GM23338 (cell line): Measurements from ENCODE around the gene EPHB1. TPM values are rescaled to one million over a fixed set of nuclear protein-coding genes. Genes with fewer than 3 reads are reported as not detected.

ENCODE experiments used
- ATAC-seq: fragments of 200-7000 bp; cut with Tn5 transposase; 3 replicates; pipeline ENCODE4 v1.9.1; 2020
- DNase-seq: peaks from one replicate; pipeline ENCODE4 v3.0.0-alpha.2; 2015; ENCODE audit warnings: low spot score
- H2AFZ ChIP-seq: fragments of 200-600 bp; sonication (generic); 2 replicates; pipeline ENCODE4 v1.8.0; 2016; ENCODE audit warnings: antibody characterized with exemption, mild to moderate bottlenecking, moderate library complexity
- H3F3A ChIP-seq: fragments of 200-600 bp; sonication (generic); replicated peaks from 2 replicates; pipeline ENCODE4 v1.8.0; 2017; ENCODE audit warnings: antibody characterized with exemption, mixed run types, low read depth
- H3K27ac ChIP-seq: fragments of 200-600 bp; sonication (generic); 2 replicates; pipeline ENCODE4 v1.6.1; 2016; ENCODE audit warnings: low read depth
- H3K27me3 ChIP-seq: fragments of 200-600 bp; sonication (generic); 2 replicates; pipeline ENCODE4 v1.8.0; 2016; ENCODE audit warnings: mild to moderate bottlenecking, mixed run types, moderate library complexity; ENCODE audit not compliant: insufficient read depth
- H3K36me3 ChIP-seq: fragments of 200-600 bp; sonication (generic); 2 replicates; pipeline ENCODE4 v1.8.0; 2016; ENCODE audit warnings: mild to moderate bottlenecking; ENCODE audit not compliant: insufficient read depth
- H3K4me1 ChIP-seq: fragments of 200-600 bp; sonication (generic); 2 replicates; pipeline ENCODE4 v1.8.0; 2016; ENCODE audit warnings: mild to moderate bottlenecking, moderate library complexity; ENCODE audit not compliant: insufficient read depth
- H3K4me2 ChIP-seq: fragments of 200-600 bp; sonication (generic); 2 replicates; pipeline ENCODE4 v1.7.1; 2017; ENCODE audit warnings: mixed run types
- H3K4me3 ChIP-seq: fragments of 200-600 bp; sonication (generic); 2 replicates; pipeline ENCODE4 v1.6.1; 2016; ENCODE audit warnings: mixed run types
- H3K79me2 ChIP-seq: fragments of 200-600 bp; sonication (generic); replicated peaks from 2 replicates; pipeline ENCODE4 v1.8.0; 2017; ENCODE audit warnings: mild to moderate bottlenecking; ENCODE audit not compliant: insufficient read depth
- H3K9me2 ChIP-seq: fragments of 200-600 bp; sonication (generic); 2 replicates; pipeline ENCODE4 v1.8.0; 2017; ENCODE audit not compliant: insufficient read depth
- H4K20me1 ChIP-seq: fragments of 200-600 bp; sonication (generic); replicated peaks from 2 replicates; pipeline ENCODE4 v1.8.0; 2017; ENCODE audit warnings: mild to moderate bottlenecking; ENCODE audit not compliant: insufficient read depth
- H3K27ac Mint-ChIP-seq: 2 replicates; pipeline ENCODE4 v1.8.0; 2020; ENCODE audit warnings: inconsistent platforms, mild to moderate bottlenecking, moderate library complexity, mixed read lengths
- H3K27me3 Mint-ChIP-seq: 3 replicates; pipeline ENCODE4 v1.8.0; 2022; ENCODE audit warnings: low read depth, mild to moderate bottlenecking, moderate library complexity, mixed read lengths, inconsistent platforms; ENCODE audit not compliant: insufficient read depth, poor library complexity
- H3K36me3 Mint-ChIP-seq: 3 replicates; pipeline ENCODE4 v1.8.0; 2021; ENCODE audit warnings: low read depth, mild to moderate bottlenecking, inconsistent platforms, moderate library complexity, mixed read lengths
- H3K4me1 Mint-ChIP-seq: 3 replicates; pipeline ENCODE4 v1.8.0; 2020; ENCODE audit warnings: mild to moderate bottlenecking, inconsistent platforms, mixed read lengths
- H3K4me3 Mint-ChIP-seq: 3 replicates; pipeline ENCODE4 v1.8.0; 2021; ENCODE audit warnings: moderate library complexity, mild to moderate bottlenecking, inconsistent platforms, mixed read lengths
- H3K9me3 Mint-ChIP-seq: 3 replicates; pipeline ENCODE4 v1.8.0; 2020; ENCODE audit warnings: moderate library complexity, mild to moderate bottlenecking, inconsistent platforms, mixed read lengths
- EZH2 ChIP-seq: fragments of 200-600 bp; sonication (generic); IDR thresholded peaks from one replicate; pipeline ENCODE4 v1.8.0; 2017; ENCODE audit warnings: antibody characterized with exemption, mild to moderate bottlenecking, low read depth; ENCODE audit not compliant: unreplicated experiment
- EZH2phosphoT487 ChIP-seq: fragments of 200-600 bp; sonication (generic); IDR thresholded peaks from one replicate; pipeline ENCODE4 v1.8.1; 2018; ENCODE audit warnings: antibody characterized with exemption; ENCODE audit not compliant: unreplicated experiment
- JUNB ChIP-seq: IDR thresholded peaks from one replicate; pipeline ENCODE4 v1.6.1; 2016; ENCODE audit warnings: antibody characterized with exemption; ENCODE audit not compliant: unreplicated experiment
- NANOG ChIP-seq: IDR thresholded peaks from 2 replicates; pipeline ENCODE4 v1.6.1; 2016; ENCODE audit warnings: antibody characterized with exemption, borderline replicate concordance
- POLR2AphosphoS5 ChIP-seq: IDR thresholded peaks from 2 replicates; pipeline ENCODE4 v1.6.1; 2016; ENCODE audit warnings: antibody characterized with exemption, low read depth
- REST ChIP-seq: IDR thresholded peaks from one replicate; pipeline ENCODE4 v1.6.1; 2018; ENCODE audit warnings: antibody characterized with exemption; ENCODE audit not compliant: unreplicated experiment
- STAT1 ChIP-seq: IDR thresholded peaks from one replicate; pipeline ENCODE4 v1.6.1; 2016; ENCODE audit warnings: antibody characterized with exemption; ENCODE audit not compliant: unreplicated experiment
- ZNF114 ChIP-seq: fragments of 250-450 bp; sonication (Bioruptor Pico); IDR thresholded peaks from 2 replicates; pipeline ENCODE4 v1.5.0; 2020; ENCODE audit warnings: mild to moderate bottlenecking, moderate library complexity
- ZNF462 ChIP-seq: fragments of 250-450 bp; sonication (Bioruptor Pico); IDR thresholded peaks from 2 replicates; pipeline ENCODE4 v1.5.0; 2020; ENCODE audit warnings: mild to moderate bottlenecking, moderate library complexity
- polyA plus RNA-seq: library from polyadenylated mRNA; unstranded; fragments of >200 nt; fragmentation: Nextera tagmentation; extraction: Ambion mirVana; gene quantifications from 2 replicates; pipeline ENCODE4 v1.2.1, GENCODE V29; 2016
- total RNA-seq: library from RNA; depleted of rRNA; stranded (reverse); fragments of >200 nt; shearing (Covaris generic); gene quantifications from 2 replicates; pipeline ENCODE4 v1.2.3, GENCODE V29; 2014
- TF ChIP-seq, protein P1 (sequence below), 2 experiments: fragments of 200-600 bp in 1 of 2; sonication (generic) in 1 of 2; conservative IDR thresholded peaks; 2 replicates each; pipeline versions ENCODE4 v1.5.1 to v1.6.1; 2016 to 2017; ENCODE audit warnings: antibody characterized with exemption in 2 of 2, low read depth in 2 of 2, mild to moderate bottlenecking in 2 of 2, moderate library complexity in 1 of 2
- TF ChIP-seq, protein P2 (sequence below): IDR thresholded peaks from 2 replicates; pipeline ENCODE4 v1.6.1; 2016; ENCODE audit warnings: antibody characterized with exemption

EPHB1 gene
- total and polyA plus RNA-seq, 2 experiments from 2014 or later, result 2.7 to 5.2 TPM

GRCh38 chr3:134992586-134992985 lies 197.5 kb downstream of the EPHB1 start (continued):
- TF ChIP-seq, protein P1, sequence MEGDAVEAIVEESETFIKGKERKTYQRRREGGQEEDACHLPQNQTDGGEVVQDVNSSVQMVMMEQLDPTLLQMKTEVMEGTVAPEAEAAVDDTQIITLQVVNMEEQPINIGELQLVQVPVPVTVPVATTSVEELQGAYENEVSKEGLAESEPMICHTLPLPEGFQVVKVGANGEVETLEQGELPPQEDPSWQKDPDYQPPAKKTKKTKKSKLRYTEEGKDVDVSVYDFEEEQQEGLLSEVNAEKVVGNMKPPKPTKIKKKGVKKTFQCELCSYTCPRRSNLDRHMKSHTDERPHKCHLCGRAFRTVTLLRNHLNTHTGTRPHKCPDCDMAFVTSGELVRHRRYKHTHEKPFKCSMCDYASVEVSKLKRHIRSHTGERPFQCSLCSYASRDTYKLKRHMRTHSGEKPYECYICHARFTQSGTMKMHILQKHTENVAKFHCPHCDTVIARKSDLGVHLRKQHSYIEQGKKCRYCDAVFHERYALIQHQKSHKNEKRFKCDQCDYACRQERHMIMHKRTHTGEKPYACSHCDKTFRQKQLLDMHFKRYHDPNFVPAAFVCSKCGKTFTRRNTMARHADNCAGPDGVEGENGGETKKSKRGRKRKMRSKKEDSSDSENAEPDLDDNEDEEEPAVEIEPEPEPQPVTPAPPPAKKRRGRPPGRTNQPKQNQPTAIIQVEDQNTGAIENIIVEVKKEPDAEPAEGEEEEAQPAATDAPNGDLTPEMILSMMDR (conservative IDR thresholded peaks at IDR 0.05; ENCODE audit: low read depth in 2 of 2), result no peak
- TF ChIP-seq NANOG (no peak), REST (no peak), ZNF114 (CRISPR knock-in tag) (no peak)

DNA sequence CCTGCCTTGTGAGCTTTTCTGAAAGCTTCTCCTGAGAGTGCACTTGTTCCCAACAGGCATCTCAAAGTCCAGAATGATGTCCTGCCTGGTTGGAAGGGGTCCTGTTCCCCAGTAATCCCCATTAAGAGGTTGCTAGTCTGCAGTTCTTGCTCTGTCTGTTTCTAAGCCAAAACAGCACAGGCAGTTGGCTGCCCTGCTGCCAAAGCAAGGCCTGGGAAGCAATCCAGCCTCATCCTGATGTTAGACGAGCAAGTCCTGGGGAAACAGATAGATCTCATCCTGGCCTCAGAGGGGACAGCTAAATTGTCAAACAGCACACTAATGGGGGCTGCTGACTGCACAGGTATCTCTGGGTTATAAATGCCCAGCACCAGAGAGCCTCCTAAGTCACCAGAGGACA lies 198.0 kb downstream of the EPHB1 start:
- no peak overlapping the region for H3K27ac Mint-ChIP-seq
- H3K27ac ChIP-seq, result no peak overlapping the region
- no peaks in the 10 kb centered on the region for H3F3A ChIP-seq
- DNase-seq (no peak), ATAC-seq (no peak)
- H3K79me2 ChIP-seq, result no peaks in the 10 kb centered on the region
- no peaks in the 10 kb centered on the region for H3K9me3 Mint-ChIP-seq
- H3K4me1 Mint-ChIP-seq, result peaks cover 24% of the 10 kb centered on the region
- no peak overlapping the region for H3K4me3 ChIP-seq
- no peaks in the 10 kb centered on the region for H3K9me2 ChIP-seq
- H3K36me3 ChIP-seq, result no peaks in the 10 kb centered on the region; the same call in 1 of the 2 replicates
- no peaks in the 10 kb centered on the region for H3K27me3 ChIP-seq
- no peak overlapping the region for H3K4me3 Mint-ChIP-seq
- no peak overlapping the region for H3K4me2 ChIP-seq
- no peaks in the 10 kb centered on the region for H4K20me1 ChIP-seq
- peaks cover 5% of the 10 kb centered on the region for H3K27me3 Mint-ChIP-seq
- no peaks in the 10 kb centered on the region for H3K36me3 Mint-ChIP-seq
- H3K4me1 ChIP-seq, result peaks cover 14% of the 10 kb centered on the region
- no peak overlapping the region for H2AFZ ChIP-seq
- no peak for TF ChIP-seq POLR2AphosphoS5
- no peak for TF ChIP-seq ZNF462
- TF ChIP-seq, protein P2, sequence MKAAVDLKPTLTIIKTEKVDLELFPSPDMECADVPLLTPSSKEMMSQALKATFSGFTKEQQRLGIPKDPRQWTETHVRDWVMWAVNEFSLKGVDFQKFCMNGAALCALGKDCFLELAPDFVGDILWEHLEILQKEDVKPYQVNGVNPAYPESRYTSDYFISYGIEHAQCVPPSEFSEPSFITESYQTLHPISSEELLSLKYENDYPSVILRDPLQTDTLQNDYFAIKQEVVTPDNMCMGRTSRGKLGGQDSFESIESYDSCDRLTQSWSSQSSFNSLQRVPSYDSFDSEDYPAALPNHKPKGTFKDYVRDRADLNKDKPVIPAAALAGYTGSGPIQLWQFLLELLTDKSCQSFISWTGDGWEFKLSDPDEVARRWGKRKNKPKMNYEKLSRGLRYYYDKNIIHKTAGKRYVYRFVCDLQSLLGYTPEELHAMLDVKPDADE, result no peak
- no peak for TF ChIP-seq EZH2
- no peak for TF ChIP-seq EZH2phosphoT487
- no peak for TF ChIP-seq STAT1
- TF ChIP-seq JUNB, result no peak
- TF ChIP-seq, protein P1 (conservative IDR thresholded peaks at IDR 0.05; ENCODE audit: low read depth in 2 of 2), result no peak
- no peak for TF ChIP-seq NANOG
